Activated CD4-positive, alpha-beta T cell treated with anti-CD3 and anti-CD28 coated beads for 1 hour (primary cell): ENCODE data around the gene STAB1.

Experiments
- DNase-seq: peaks from one replicate; pipeline ENCODE4 v3.0.0-alpha.2; 2020

The STAB1 gene

GRCh38 chr3:52512105-52512504, 17.0 kb downstream of the STAB1 start:
- DNase-seq, result no peak

- DNase-seq, result no peak
Observed at GRCh38 chr3:52512727-52513126, 17.6 kb downstream of the STAB1 start.

- no peak for DNase-seq
Observed at GRCh38 chr3:52513281-52513680, 18.1 kb downstream of the STAB1 start.

- no peak for DNase-seq
Observed at GRCh38 chr3:52514576-52514975, 19.4 kb downstream of the STAB1 start.

- no peak for DNase-seq
Observed at GRCh38 chr3:52515192-52515591, 20.1 kb downstream of the STAB1 start.

- no peak for DNase-seq
Observed at GRCh38 chr3:52516509-52517195, 21.5 kb downstream of the STAB1 start.

- no peak for DNase-seq
Observed at GRCh38 chr3:52517796-52518722, 22.9 kb downstream of the STAB1 start.

- no peak for DNase-seq
Observed at GRCh38 chr3:52518723-52519444, 23.7 kb downstream of the STAB1 start.

- no peak for DNase-seq
Observed at GRCh38 chr3:52519445-52520140, 24.5 kb downstream of the STAB1 start.

GRCh38 chr3:52520141-52520667, 25.1 kb downstream of the STAB1 start:
- DNase-seq, result no peak

GRCh38 chr3:52520716-52521487, 25.8 kb downstream of the STAB1 start:
- DNase-seq, result no peak

GRCh38 chr3:52521488-52521824, 26.3 kb downstream of the STAB1 start:
- DNase-seq, result no peak

GRCh38 chr3:52521881-52522650, 26.9 kb downstream of the STAB1 start:
- DNase-seq, result no peak

- DNase-seq, result no peak
Observed at GRCh38 chr3:52522651-52523251, 27.6 kb downstream of the STAB1 start.

- no peak for DNase-seq
Observed at GRCh38 chr3:52523386-52524257, 28.5 kb downstream of the STAB1 start.

GRCh38 chr3:52524258-52524751, 29.2 kb downstream of the STAB1 start:
- no peak for DNase-seq

GRCh38 chr3:52524752-52525679, 29.9 kb downstream of the STAB1 start:
- DNase-seq, result no peak
